ENCODE data around the gene TIPARP.
A peak's percentile ranks its signal among the peaks of the same experiment; 100 is the strongest.
"Not testable (repeated sequence)": the region's sequence is repeated elsewhere in the genome, so short reads cannot be mapped to it uniquely, and the experiment has no call there.

TIPARP gene

GRCh38 chr3:156648086-156648485, 26.3 kb upstream of the TIPARP start:
- no peak for DNase-seq

GRCh38 chr3:156649681-156650080, 24.7 kb upstream of the TIPARP start:
- DNase-seq = no peak

DNA sequence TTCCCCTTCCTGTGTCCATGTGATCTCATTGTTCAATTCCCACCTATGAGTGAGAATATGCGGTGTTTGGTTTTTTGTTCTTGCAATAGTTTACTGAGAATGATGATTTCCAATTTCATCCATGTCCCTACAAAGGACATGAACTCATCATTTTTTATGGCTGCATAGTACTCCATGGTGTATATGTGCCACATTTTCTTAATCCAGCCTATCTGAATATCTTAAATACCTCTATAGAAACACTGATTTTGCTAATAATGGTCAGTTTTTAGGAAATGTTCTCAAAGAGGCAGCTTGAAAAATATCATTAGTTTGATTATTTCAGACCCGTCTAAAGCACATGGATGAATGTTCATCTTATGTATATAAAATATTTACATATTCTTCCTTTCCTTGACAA, 21.7 kb upstream of the TIPARP start:
- not testable (repeated sequence) for DNase-seq

DNA sequence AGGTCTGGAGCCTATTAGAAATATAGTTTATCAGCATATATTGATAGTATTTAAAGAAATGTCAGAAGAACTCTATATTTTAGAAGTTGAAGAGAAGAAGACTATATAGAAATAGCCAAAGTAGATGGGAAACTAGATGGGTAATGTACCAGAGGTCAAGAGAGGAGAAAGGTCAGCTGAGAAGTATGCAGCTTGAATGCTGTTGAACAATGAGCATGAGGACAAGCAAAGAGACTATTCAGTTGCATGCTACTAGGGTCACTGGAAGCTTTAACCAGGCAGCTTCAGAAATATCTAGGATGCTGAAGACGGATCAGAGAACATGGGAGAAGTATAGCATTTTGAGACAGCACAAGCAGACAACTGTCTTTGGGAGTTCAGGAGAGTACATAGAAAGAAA, 19.6 kb upstream of the TIPARP start:
- no peak for DNase-seq

DNA sequence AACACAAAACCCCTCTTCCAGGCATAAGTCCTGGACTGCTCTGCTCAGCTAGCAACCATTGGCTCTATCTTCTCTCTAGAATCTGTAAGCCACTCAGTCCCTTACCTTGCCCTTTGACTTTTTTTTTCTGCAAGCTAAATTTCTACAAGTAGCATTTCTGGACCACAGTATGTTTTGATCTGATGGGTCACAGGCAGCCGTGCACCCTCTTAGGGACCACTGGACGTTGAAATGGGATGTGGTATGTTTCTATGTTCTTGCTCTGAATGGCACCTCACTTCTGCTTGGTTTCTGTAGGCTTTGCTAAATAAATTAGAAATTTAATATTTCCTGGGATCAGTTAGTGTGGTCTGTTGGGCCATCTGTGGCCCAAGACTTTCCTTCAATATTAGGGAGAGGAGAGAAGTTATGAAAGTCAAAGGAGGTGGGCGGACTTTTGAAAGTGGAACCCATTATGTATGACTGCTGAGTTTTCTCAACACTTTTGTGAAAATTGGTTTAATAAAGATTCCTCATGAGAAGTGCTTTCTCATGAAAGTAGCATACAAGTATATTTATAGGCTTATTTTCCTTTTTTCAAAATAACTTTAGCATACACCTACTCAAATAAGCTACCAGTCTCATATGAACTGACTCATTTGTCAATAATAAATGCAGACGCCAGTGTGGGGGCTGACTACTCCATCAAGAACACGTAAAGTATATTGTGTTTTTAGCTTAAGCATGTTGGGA, 18.4 kb upstream of the TIPARP start:
- DNase-seq = no peak

- DNase-seq = no peak
Observed at GRCh38 chr3:156657440-156657839, 16.9 kb upstream of the TIPARP start.

GRCh38 chr3:156657862-156658731, 16.3 kb upstream of the TIPARP start:
- DNase-seq = no peak

DNA sequence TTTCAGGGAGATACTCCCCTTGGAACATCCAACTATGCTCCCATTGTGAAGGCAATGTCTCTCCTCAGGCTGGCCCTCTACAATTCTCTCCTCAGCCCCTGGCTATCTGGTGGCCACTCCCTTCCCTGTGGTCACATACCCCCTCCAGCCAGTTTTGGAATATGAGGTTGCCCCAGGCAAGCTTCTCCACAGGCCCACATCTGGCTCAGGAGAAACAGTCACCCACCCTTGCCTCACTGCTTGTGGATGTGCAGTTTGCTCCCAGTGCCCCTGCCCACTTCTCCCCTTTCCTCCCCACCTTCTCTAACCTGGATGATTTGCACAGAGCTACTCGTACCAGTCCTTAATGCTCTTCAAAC, 15.7 kb upstream of the TIPARP start:
- DNase-seq = no peak

- no peak for DNase-seq
Observed at GRCh38 chr3:156659260-156659659, 15.1 kb upstream of the TIPARP start.

GRCh38 chr3:156661155-156661554, 13.2 kb upstream of the TIPARP start:
- DNase-seq = no peak

GRCh38 chr3:156664011-156664830, 10.2 kb upstream of the TIPARP start:
- no peak for DNase-seq

- no peak for DNase-seq
Observed at GRCh38 chr3:156664831-156665178, 9.6 kb upstream of the TIPARP start.

GRCh38 chr3:156665291-156665690, 9.1 kb upstream of the TIPARP start:
- DNase-seq = no peak

DNA sequence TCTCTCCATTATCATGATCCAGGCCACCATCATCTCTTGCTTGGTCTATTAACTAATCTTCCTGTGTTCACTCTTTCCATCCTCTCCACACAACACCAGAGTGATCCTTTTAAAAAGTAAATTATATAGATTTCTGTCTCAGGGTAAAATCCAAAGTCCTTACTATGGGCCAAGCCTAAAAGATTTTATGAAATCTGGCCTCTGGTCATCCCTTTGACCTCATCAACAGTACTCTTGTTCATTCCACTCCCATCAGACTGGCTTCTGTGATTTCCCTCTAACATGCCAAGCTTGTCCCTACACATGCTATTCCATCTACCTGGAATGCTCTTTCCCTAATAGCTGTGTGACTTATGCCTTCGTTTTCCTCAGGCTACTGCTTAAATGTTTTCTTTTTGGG, 8.3 kb upstream of the TIPARP start:
- no peak for DNase-seq

DNA sequence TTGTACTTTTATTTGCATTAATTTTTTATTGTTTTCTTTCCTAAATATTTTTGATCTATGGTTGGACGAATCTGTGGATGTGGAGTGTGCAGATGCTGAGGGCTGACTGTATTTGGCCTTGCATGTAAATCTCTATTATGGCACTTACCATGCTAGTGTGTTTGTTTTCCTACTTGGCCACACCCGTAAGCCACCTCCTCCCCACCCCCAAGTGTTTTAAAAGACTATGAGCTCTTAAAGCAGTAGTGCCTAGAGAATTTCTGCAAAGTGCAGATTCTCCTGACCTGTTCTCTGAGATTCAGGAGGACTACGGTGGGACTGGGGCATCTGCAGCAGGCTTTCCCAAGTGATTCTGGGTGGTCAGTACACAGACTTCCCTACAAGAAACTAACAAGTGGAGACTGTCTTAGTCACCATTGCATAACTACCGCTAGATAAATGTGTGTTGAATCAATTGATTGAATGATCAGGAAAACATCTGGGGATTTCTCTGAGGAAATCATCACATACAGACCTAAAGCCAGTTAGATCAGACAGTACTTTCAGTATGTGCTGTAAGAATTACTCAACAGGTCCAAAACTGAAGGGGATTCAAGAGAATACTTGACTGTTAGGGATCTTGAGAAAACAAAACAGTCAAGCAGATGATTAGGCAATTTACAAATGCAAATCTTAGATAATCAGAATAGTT, 6.2 kb upstream of the TIPARP start:
- no peak for DNase-seq

DNA sequence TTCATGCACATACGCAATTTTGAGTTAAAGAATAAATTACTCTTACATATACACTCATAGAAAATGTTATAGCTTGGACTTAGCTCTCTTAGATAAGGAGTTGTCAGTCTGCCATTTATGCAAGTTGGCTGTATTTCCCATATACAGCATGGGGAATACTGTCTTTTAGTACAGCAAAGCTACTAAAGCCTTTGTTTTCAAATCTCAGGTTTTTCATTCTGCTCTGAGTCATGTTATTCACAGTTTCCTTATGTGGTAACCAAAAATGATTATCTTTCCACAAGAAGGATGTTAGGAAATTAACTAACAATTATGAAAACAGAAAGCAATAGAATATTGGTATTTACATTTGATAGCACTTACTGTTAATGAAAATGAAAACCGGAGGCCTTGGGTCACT, 4.3 kb upstream of the TIPARP start:
- no peak for DNase-seq

DNA sequence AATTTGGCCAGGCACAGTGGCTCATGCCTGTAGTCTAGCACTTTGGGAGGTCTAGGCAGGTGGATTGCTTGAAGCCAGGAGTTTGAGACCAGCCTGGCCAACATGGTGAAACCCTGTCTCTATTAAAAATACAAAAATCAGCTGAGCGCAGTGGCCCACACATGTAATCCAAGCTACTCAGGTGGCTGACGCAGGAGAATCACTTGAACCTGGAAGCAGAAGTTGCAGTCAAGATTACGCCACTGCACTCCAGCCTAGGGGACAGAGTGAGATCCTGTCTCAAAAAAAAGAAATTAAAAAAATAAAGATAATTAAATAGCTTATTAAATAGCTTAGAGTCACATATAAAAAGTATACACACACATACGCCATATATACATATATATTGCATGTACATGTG, 3.7 kb upstream of the TIPARP start:
- DNase-seq = no peak

GRCh38 chr3:156673732-156674045, 701 bp upstream of the TIPARP start:
- no peak for DNase-seq

GRCh38 chr3:156674911-156675829, 780 bp downstream of the TIPARP start:
- DNase-seq = peak; percentile 52

GRCh38 chr3:156675830-156676767, 1.7 kb downstream of the TIPARP start:
- peak; percentile 39 for DNase-seq

Measured in GOT3 (cell line).